Mesodermal cell (in vitro differentiated cells): ENCODE results near the gene COL20A1.

Experiments used
- H3K27ac ChIP-seq: 2 replicates; pipeline ENCODE4 v1.7.0; 2013; ENCODE audit warnings: mild to moderate bottlenecking, low read depth, low read length, moderate library complexity; ENCODE audit not compliant: severe bottlenecking
- H3K36me3 ChIP-seq: 2 replicates; pipeline ENCODE4 v1.7.1; 2013; ENCODE audit warnings: mild to moderate bottlenecking, low read length, moderate library complexity; ENCODE audit not compliant: control insufficient read depth, insufficient read depth
- H3K4me1 ChIP-seq: one replicate; pipeline ENCODE4 v1.7.1; 2013; ENCODE audit warnings: mild to moderate bottlenecking, low read length; ENCODE audit not compliant: insufficient read depth, control insufficient read depth, poor library complexity, severe bottlenecking
- H3K4me3 ChIP-seq: 2 replicates; pipeline ENCODE4 v1.7.0; 2013; ENCODE audit warnings: low read length, control low read depth, mild to moderate bottlenecking; ENCODE audit not compliant: insufficient read depth, poor library complexity, severe bottlenecking; ENCODE audit errors: extremely low read depth
- H3K9me3 ChIP-seq: 2 replicates; pipeline ENCODE4 v1.7.1; 2013; ENCODE audit warnings: mild to moderate bottlenecking, low read length, moderate library complexity; ENCODE audit not compliant: control insufficient read depth
- WGBS, 2 experiments: methylation state at CpG; one replicate each; pipeline ENCODE4 v1.1.5; 2013; ENCODE audit warnings: missing lambda C conversion rate in 2 of 2; ENCODE audit not compliant: insufficient coverage in 2 of 2; 5-methylcytosine and 5-hydroxymethylcytosine counted together

Gene COL20A1

GRCh38 chr20:63311833-63312243, 18.9 kb downstream of the COL20A1 start:
- no peaks in the 10 kb centered on the region for H3K4me1 ChIP-seq
- H3K4me3 ChIP-seq: no peak overlapping the region
- H3K9me3 ChIP-seq: no peaks in the 10 kb centered on the region
- no peaks in the 10 kb centered on the region for H3K36me3 ChIP-seq
- H3K27ac ChIP-seq: no peak overlapping the region
- 87 to 90% methylated on average over 15 to 16 of the region's 18 CpGs for WGBS, 2 experiments

- no peaks in the 10 kb centered on the region for H3K4me1 ChIP-seq
- WGBS, 2 experiments: 70 to 76% methylated on average over 2 of the region's 9 CpGs
- no peaks in the 10 kb centered on the region for H3K9me3 ChIP-seq
- H3K4me3 ChIP-seq: no peak overlapping the region
- H3K36me3 ChIP-seq: no peaks in the 10 kb centered on the region
- H3K27ac ChIP-seq: no peak overlapping the region
These were observed 19.3 kb downstream of the COL20A1 start for GRCh38 chr20:63312273-63312672.

- Histone ChIP-seq H3K4me3 (no peak overlapping the region), H3K36me3 (no peaks in the 10 kb centered on the region), H3K9me3 (no peaks in the 10 kb centered on the region), H3K27ac (no peak overlapping the region), H3K4me1 (no peaks in the 10 kb centered on the region)
- WGBS, 2 experiments: 87 to 90% methylated on average over 17 to 19 of the region's 22 CpGs
These were observed 19.8 kb downstream of the COL20A1 start for GRCh38 chr20:63312690-63313348.

- no peaks in the 10 kb centered on the region for H3K4me1 ChIP-seq
- WGBS, 2 experiments: 90% methylated on average over 24 to 25 of the region's 25 CpGs
- H3K9me3 ChIP-seq: no peaks in the 10 kb centered on the region
- H3K27ac ChIP-seq: no peak overlapping the region
- no peaks in the 10 kb centered on the region for H3K36me3 ChIP-seq
- H3K4me3 ChIP-seq: no peak overlapping the region
These were observed 20.5 kb downstream of the COL20A1 start for GRCh38 chr20:63313349-63314014.

- Histone ChIP-seq H3K4me1 (no peaks in the 10 kb centered on the region), H3K9me3 (no peaks in the 10 kb centered on the region), H3K36me3 (no peaks in the 10 kb centered on the region), H3K27ac (no peak overlapping the region), H3K4me3 (no peak overlapping the region)
- WGBS, 2 experiments: 82 to 92% methylated on average over 7 to 8 of the region's 9 CpGs
These were observed 21.1 kb downstream of the COL20A1 start for GRCh38 chr20:63314015-63314471.

GRCh38 chr20:63314566-63315239, 21.7 kb downstream of the COL20A1 start:
- 82 to 91% methylated on average over 15 to 18 of the region's 21 CpGs for WGBS, 2 experiments

GRCh38 chr20:63315240-63315689, 22.3 kb downstream of the COL20A1 start:
- WGBS, 2 experiments: 79 to 81% methylated on average over 11 to 15 of the region's 15 CpGs
- Histone ChIP-seq H3K27ac (no peak overlapping the region), H3K4me3 (no peak overlapping the region), H3K9me3 (no peaks in the 10 kb centered on the region), H3K4me1 (no peaks in the 10 kb centered on the region), H3K36me3 (no peaks in the 10 kb centered on the region)

More at GRCh38 chr20:63314566-63315239, 21.7 kb downstream of the COL20A1 start:
- H3K4me3 ChIP-seq: no peak overlapping the region
- no peaks in the 10 kb centered on the region for H3K4me1 ChIP-seq
- H3K27ac ChIP-seq: no peak overlapping the region
- H3K9me3 ChIP-seq: no peaks in the 10 kb centered on the region
- H3K36me3 ChIP-seq: no peaks in the 10 kb centered on the region

- H3K4me1 ChIP-seq: no peaks in the 10 kb centered on the region
- H3K9me3 ChIP-seq: no peaks in the 10 kb centered on the region
These were observed 22.9 kb downstream of the COL20A1 start for GRCh38 chr20:63315731-63316491.

GRCh38 chr20:63316502-63316921, 23.5 kb downstream of the COL20A1 start:
- WGBS, 2 experiments: 89 to 91% methylated on average over 10 of the region's 14 CpGs
- no peaks in the 10 kb centered on the region for H3K9me3 ChIP-seq

More at GRCh38 chr20:63315731-63316491, 22.9 kb downstream of the COL20A1 start:
- 83 to 88% methylated on average over 17 to 23 of the region's 31 CpGs for WGBS, 2 experiments
- Histone ChIP-seq H3K27ac (no peak overlapping the region), H3K4me3 (no peak overlapping the region), H3K36me3 (no peaks in the 10 kb centered on the region)

GRCh38 chr20:63317061-63317460, 24.1 kb downstream of the COL20A1 start:
- Histone ChIP-seq H3K27ac (no peak overlapping the region), H3K4me3 (no peak overlapping the region), H3K9me3 (no peaks in the 10 kb centered on the region), H3K36me3 (no peaks in the 10 kb centered on the region), H3K4me1 (no peaks in the 10 kb centered on the region)
- WGBS, 2 experiments: 90 to 100% methylated on average over 1 to 4 of the region's 6 CpGs

More at GRCh38 chr20:63316502-63316921, 23.5 kb downstream of the COL20A1 start:
- Histone ChIP-seq H3K4me1 (no peaks in the 10 kb centered on the region), H3K4me3 (no peak overlapping the region), H3K36me3 (no peaks in the 10 kb centered on the region), H3K27ac (no peak overlapping the region)
